AG04450 (cell line): ENCODE measurements around the gene PHF19. TPM values are rescaled to one million over a fixed set of nuclear protein-coding genes. Genes with fewer than 3 reads are reported as not detected.

Experiments
- CTCF ChIA-PET: fragments of 300-600, 350-600 bp; formaldehyde crosslinking; extraction: SDS; loops from one replicate; lab custom pipeline; 2022; ENCODE audit warnings: antibody characterized with exemption, inconsistent platforms; lab: Charles Lee
- POLR2A ChIA-PET: fragments of 350-600 bp; formaldehyde crosslinking; extraction: SDS; loops from one replicate; lab custom pipeline; 2021; ENCODE audit warnings: antibody characterized with exemption, inconsistent platforms; lab: Yijun Ruan, JAX
- DNase-seq: peaks from one replicate; pipeline ENCODE4 v3.0.0-alpha.2; 2011; ENCODE audit warnings: low read depth, low spot score
- H3K27ac ChIP-seq: one replicate; pipeline ENCODE4 v1.5.1; 2012; ENCODE audit warnings: low read depth, low read length, control low read depth
- H3K27me3 ChIP-seq: one replicate; pipeline ENCODE4 v1.6.0; 2012; ENCODE audit warnings: low read length; ENCODE audit not compliant: control insufficient read depth, insufficient read depth
- H3K4me3 ChIP-seq: 2 replicates; pipeline ENCODE4 v1.5.1; 2011; ENCODE audit warnings: mild to moderate bottlenecking, low read depth, low read length, control low read depth
- H3K9me3 ChIP-seq: 2 replicates; pipeline ENCODE4 v1.5.1; 2012; ENCODE audit warnings: low read length; ENCODE audit not compliant: control insufficient read depth, insufficient read depth
- CTCF ChIP-seq: IDR thresholded peaks from 2 replicates; pipeline ENCODE4 v1.5.1; 2011; ENCODE audit warnings: low read depth, low read length, control low read depth, inconsistent platforms
- polyA plus RNA-seq: library from polyadenylated mRNA; depleted of rRNA; stranded (reverse); fragments of >200 nt; gene quantifications from 2 replicates; pipeline ENCODE4 v1.2.3, GENCODE V29; 2011

The PHF19 gene
- polyA plus RNA-seq, 1 experiment: 20.4 TPM

DNA sequence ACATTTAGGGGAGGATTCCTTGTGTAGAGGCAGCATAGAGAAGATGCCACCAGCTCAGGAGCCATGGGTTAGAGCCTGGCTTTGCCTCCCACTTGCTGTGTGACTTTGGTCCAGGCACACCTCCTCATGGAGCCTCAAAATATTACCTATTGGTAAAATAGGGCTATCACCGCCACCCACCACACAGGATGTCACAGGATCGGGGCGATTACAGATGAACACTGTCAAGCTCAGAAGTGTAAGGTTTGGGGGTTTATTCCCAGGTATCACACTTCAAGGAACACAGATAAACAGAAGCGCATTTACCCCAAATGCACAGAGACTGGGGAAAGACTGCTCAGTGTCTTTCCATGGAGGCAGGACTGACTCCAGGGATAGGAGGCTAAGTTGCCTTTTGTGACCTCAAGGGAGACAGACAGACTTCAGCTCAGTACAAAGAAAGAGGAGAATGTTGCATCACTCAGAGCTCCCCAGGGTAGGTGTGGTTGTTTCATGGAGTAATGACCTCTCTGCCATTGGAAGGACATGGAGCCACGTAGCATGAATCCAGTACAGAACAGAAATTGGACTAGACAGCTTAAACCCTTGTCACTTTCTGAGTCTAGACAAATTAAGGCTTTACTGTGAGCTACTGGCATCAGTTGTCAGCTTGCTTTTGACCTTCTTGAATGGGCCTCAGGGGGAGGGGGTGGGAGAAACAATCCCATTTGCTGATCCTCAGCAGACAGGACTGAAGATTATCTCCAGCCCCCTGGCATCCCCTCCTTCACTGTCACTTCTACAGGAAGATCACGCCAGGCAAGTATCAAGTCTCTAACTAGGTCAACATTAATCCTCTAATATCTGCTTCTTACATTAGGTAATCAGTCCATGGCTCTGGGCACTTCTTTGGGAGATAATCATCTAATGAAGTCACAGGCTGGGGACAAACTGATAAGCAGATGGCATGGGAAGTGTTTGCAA, 43.1 kb upstream of the PHF19 start:
- DNase-seq: no peak
- Histone ChIP-seq H3K27ac (no peak overlapping the region), H3K27me3 (peaks cover 2% of the 10 kb centered on the region), H3K9me3 (peaks cover 4% of the 10 kb centered on the region), H3K4me3 (no peak overlapping the region)
- CTCF ChIA-PET: interaction anchor here (0.6 to 0.7 kb wide), 2 partner anchors 17 to 388 kb away, joined by 3 to 12 read pairs; no protein-coding TSS in a partner anchor
- no peak for TF ChIP-seq CTCF
- POLR2A ChIA-PET: no interaction called here

- H3K27ac ChIP-seq: peak overlapping the region; percentile 31
- H3K27me3 ChIP-seq: peaks cover 2% of the 10 kb centered on the region
- ChIA-PET CTCF (interaction anchor here (0.6 to 0.7 kb wide), 2 partner anchors 18 kb away, joined by 3 to 4 read pairs; no protein-coding TSS in a partner anchor), POLR2A (no interaction called here)
- DNase-seq: no peak
- no peak overlapping the region for H3K4me3 ChIP-seq
- peaks cover 4% of the 10 kb centered on the region for H3K9me3 ChIP-seq
- TF ChIP-seq CTCF: no peak
Measured at GRCh38 chr9:120918931-120919842, 42.2 kb upstream of the PHF19 start.

GRCh38 chr9:120917929-120918762, 41.2 kb upstream of the PHF19 start:
- Histone ChIP-seq H3K27me3 (peaks cover 2% of the 10 kb centered on the region), H3K27ac (no peak overlapping the region), H3K4me3 (no peak overlapping the region), H3K9me3 (peaks cover 4% of the 10 kb centered on the region)
- ChIA-PET CTCF (interaction anchor here (0.6 to 2.3 kb wide), 2 partner anchors 19 to 142 kb away, joined by 4 to 8 read pairs; no protein-coding TSS in a partner anchor), POLR2A (no interaction called here)
- no peak for DNase-seq
- TF ChIP-seq CTCF: no peak

GRCh38 chr9:120916991-120917880, 40.2 kb upstream of the PHF19 start:
- H3K4me3 ChIP-seq: no peak overlapping the region
- POLR2A ChIA-PET: no interaction called here
- peaks cover 2% of the 10 kb centered on the region for H3K27me3 ChIP-seq
- no peak for TF ChIP-seq CTCF
- peaks cover 4% of the 10 kb centered on the region for H3K9me3 ChIP-seq
- no peak for DNase-seq
- H3K27ac ChIP-seq: peak overlapping the region; percentile 21
- CTCF ChIA-PET: interaction anchor here (0.6 to 2.8 kb wide), 12 partner anchors 8 to 334 kb away, joined by 3 to 11 read pairs (median 4); no protein-coding TSS in a partner anchor
